K562 (cell line): ENCODE data around the gene TAS2R1.

Experiments used
- CBFB ChIP-seq: sonication (generic); formaldehyde crosslinking; IDR thresholded peaks from 2 replicates; pipeline ENCODE4 v1.4.0; 2020; ENCODE audit warnings: mild to moderate bottlenecking, missing genetic modification reagents
- EZH2 ChIP-seq: IDR thresholded peaks from 2 replicates; pipeline ENCODE4 v1.6.1; 2012; ENCODE audit warnings: low read depth, mild to moderate bottlenecking, inconsistent platforms, low read length, borderline replicate concordance

DNA sequence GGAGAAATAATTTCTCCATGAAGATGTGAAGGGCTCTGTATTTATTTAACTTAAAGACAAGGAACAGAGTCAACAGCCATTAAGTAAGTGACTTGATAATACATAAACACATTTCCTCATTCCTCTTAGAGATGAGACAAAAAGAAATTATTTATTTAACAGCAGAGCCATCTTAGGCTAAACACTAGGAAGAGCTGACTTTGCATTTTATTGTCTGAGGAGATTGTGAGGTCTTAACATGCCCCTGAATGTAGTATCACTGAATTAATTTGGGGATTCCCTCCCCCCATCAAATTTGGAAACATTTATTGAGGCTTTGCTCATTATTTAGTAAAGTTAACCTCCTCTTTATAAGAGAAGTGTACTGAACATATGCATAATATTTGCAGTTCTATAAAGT is 35.2 kb downstream of the TAS2R1 start:
- no peak for TF ChIP-seq EZH2
- no peak for TF ChIP-seq CBFB (CRISPR knock-in tag)
